GM18508 (cell line): Measurements from ENCODE around the gene ZFYVE28.

Experiments
- ATAC-seq: cut with Tn5 transposase; IDR thresholded peaks from one replicate; pipeline ENCODE4 v1.9.1; 2021; ENCODE audit warnings: moderate number of reproducible peaks; ENCODE audit not compliant: insufficient read depth, unreplicated experiment

The ZFYVE28 gene

GRCh38 chr4:2266821-2267220 is 151.6 kb downstream of the ZFYVE28 start:
- ATAC-seq = no peak

- no peak for ATAC-seq
These were observed 152.3 kb downstream of the ZFYVE28 start for GRCh38 chr4:2266181-2266580.

GRCh38 chr4:2265113-2266110 is 153.0 kb downstream of the ZFYVE28 start:
- ATAC-seq = no peak

GRCh38 chr4:2264481-2265041 is 153.9 kb downstream of the ZFYVE28 start:
- ATAC-seq = no peak

GRCh38 chr4:2263926-2264321 is 154.5 kb downstream of the ZFYVE28 start:
- no peak for ATAC-seq

GRCh38 chr4:2262944-2263250 is 155.5 kb downstream of the ZFYVE28 start:
- ATAC-seq = no peak

GRCh38 chr4:2262145-2262943 is 156.1 kb downstream of the ZFYVE28 start:
- peak; percentile 77 for ATAC-seq

- no peak for ATAC-seq
These were observed 156.6 kb downstream of the ZFYVE28 start, which contains the start of gene MXD4 for GRCh38 chr4:2261853-2262144. TSS of gene MXD4 (minus strand) at chr4:2262109. CDS start at chr4:2261980, 129 bp downstream.

- ATAC-seq = no peak
These were observed 157.2 kb downstream of the ZFYVE28 start for GRCh38 chr4:2261110-2261852.

GRCh38 chr4:2260344-2261109 is 157.9 kb downstream of the ZFYVE28 start:
- no peak for ATAC-seq

- no peak for ATAC-seq
These were observed 158.7 kb downstream of the ZFYVE28 start for GRCh38 chr4:2259541-2260343.

GRCh38 chr4:2259036-2259540 is 159.4 kb downstream of the ZFYVE28 start:
- no peak for ATAC-seq

GRCh38 chr4:2258091-2259035 is 160.1 kb downstream of the ZFYVE28 start:
- ATAC-seq = no peak

- ATAC-seq = no peak
These were observed 160.9 kb downstream of the ZFYVE28 start for GRCh38 chr4:2257361-2258081.

GRCh38 chr4:2256781-2257191 is 161.7 kb downstream of the ZFYVE28 start:
- no peak for ATAC-seq

GRCh38 chr4:2256156-2256731 is 162.2 kb downstream of the ZFYVE28 start:
- ATAC-seq = no peak
